OCI-LY7 (cell line): ENCODE data around the gene PDZD2. TPM values are rescaled to one million over a fixed set of nuclear protein-coding genes. Genes with fewer than 3 reads are reported as not detected.

ENCODE experiments used
- BruUV-seq: library from RNA; stranded (reverse); fragments of 400-500 nt; replicated peaks from 2 replicates; lab custom pipeline; 2021; lab: Mats Ljungman, UMichigan
- CTCF ChIA-PET: fragments of 300-600 bp; sonication (Branson Sonifier 250); formaldehyde crosslinking; loops from one replicate; lab custom pipeline; 2022; ENCODE audit warnings: antibody characterized with exemption; ENCODE audit not compliant: unreplicated experiment; lab: Charles Lee
- POLR2A ChIA-PET: fragments of 300-600 bp; sonication (Branson Sonifier 250); formaldehyde crosslinking; loops from one replicate; lab custom pipeline; 2022; ENCODE audit warnings: antibody characterized with exemption; lab: Charles Lee
- DNase-seq: peaks from one replicate; pipeline ENCODE4 v3.0.0-alpha.2; 2015; ENCODE audit warnings: low spot score
- H2AFZ ChIP-seq: fragments of 200-600 bp; sonication (generic), shearing (Covaris generic); 2 replicates; pipeline ENCODE4 v1.6.1; 2014; ENCODE audit warnings: mild to moderate bottlenecking, antibody characterized with exemption, low read length, moderate library complexity
- H3K27ac ChIP-seq: fragments of 200-600 bp; sonication (generic); 2 replicates; pipeline ENCODE4 v1.5.1; 2014; ENCODE audit warnings: mixed run types, low read depth, mild to moderate bottlenecking, moderate library complexity, low read length, inconsistent platforms; ENCODE audit not compliant: poor library complexity, severe bottlenecking
- H3K36me3 ChIP-seq: fragments of 200-600 bp; sonication (generic); 2 replicates; pipeline ENCODE4 v1.6.1; 2014; ENCODE audit warnings: mild to moderate bottlenecking, antibody characterized with exemption, low read length, moderate library complexity, mixed read lengths; ENCODE audit not compliant: insufficient read depth
- H3K4me1 ChIP-seq: fragments of 200-600 bp; sonication (generic); 2 replicates; pipeline ENCODE4 v1.5.1; 2014; ENCODE audit warnings: mild to moderate bottlenecking, low read length; ENCODE audit not compliant: insufficient read depth, poor library complexity, severe bottlenecking
- H3K4me2 ChIP-seq: fragments of 200-600 bp; sonication (generic); 2 replicates; pipeline ENCODE4 v1.6.1; 2014; ENCODE audit warnings: mild to moderate bottlenecking, low read length
- H3K4me3 ChIP-seq: fragments of 200-600 bp; sonication (generic); 2 replicates; pipeline ENCODE4 v1.5.1; 2014; ENCODE audit warnings: mild to moderate bottlenecking, low read depth, low read length; ENCODE audit not compliant: poor library complexity, severe bottlenecking
- H3K79me2 ChIP-seq: fragments of 200-600 bp; sonication (generic); 2 replicates; pipeline ENCODE4 v1.6.1; 2016; ENCODE audit warnings: low read depth, mild to moderate bottlenecking, low read length, moderate library complexity, mixed read lengths; ENCODE audit not compliant: insufficient read depth
- H3K9me2 ChIP-seq: fragments of 200-600 bp; sonication (generic); 2 replicates; pipeline ENCODE4 v1.6.1; 2016; ENCODE audit warnings: mild to moderate bottlenecking, low read length, mixed read lengths; ENCODE audit not compliant: insufficient read depth
- H3K9me3 ChIP-seq: fragments of 200-600 bp; sonication (generic); 2 replicates; pipeline ENCODE4 v1.6.1; 2014; ENCODE audit warnings: mild to moderate bottlenecking, mixed run types, low read length, mixed read lengths
- H4K20me1 ChIP-seq: fragments of 200-600 bp; sonication (generic); 2 replicates; pipeline ENCODE4 v1.6.1; 2014; ENCODE audit warnings: mild to moderate bottlenecking, antibody characterized with exemption, low read length, moderate library complexity, mixed read lengths; ENCODE audit not compliant: insufficient read depth
- CTCF ChIP-seq: fragments of 200-600 bp; sonication (generic); conservative IDR thresholded peaks from 2 replicates; pipeline ENCODE4 v1.5.1; 2014; ENCODE audit warnings: mild to moderate bottlenecking, antibody characterized with exemption, low read length, moderate library complexity, mixed read lengths
- EZH2phosphoT487 ChIP-seq: fragments of 200-600 bp; sonication (generic); IDR thresholded peaks from 2 replicates; pipeline ENCODE4 v1.6.1; 2018; ENCODE audit warnings: low read depth, borderline replicate concordance, mild to moderate bottlenecking, mixed run types, antibody characterized with exemption, low read length, moderate library complexity, mixed read lengths
- intact Hi-C: fragments of 100-400 bp; cut with micrococcal nuclease; formaldehyde crosslinking; loops from one replicate; pipeline ENCODE4 v1.10.0; 2022; ENCODE audit not compliant: unreplicated experiment
- total RNA-seq, 2 experiments: library from RNA; depleted of rRNA in 1 of 2; stranded (reverse); fragments of >200 nt in 1 of 2; shearing (Covaris generic) in 1 of 2; gene quantifications; 2 replicates each; pipeline ENCODE4 v1.2.3, GENCODE V29; 2014 to 2022

PDZD2 gene
- total RNA-seq, 2 experiments from 2014 or later = 8.6 to 10.6 TPM

DNA sequence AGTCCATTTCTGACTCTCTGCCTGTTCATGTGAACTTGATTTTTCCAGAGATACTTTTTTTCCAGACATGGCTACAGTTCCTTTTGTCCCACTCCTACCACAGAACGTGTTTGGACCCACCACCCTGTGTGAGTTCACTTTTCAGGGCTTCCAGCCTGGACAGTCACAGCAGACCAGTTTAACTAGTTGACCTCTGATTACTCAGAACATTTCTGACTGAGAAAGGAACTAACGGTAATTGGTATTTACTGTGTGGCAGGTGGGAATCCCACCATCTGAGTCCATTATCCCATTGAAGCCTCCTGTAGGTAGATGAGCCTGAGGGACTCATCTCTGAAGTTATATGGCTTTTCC lies 325.1 kb downstream of the PDZD2 start:
- no peaks in the 10 kb centered on the region for H3K9me2 ChIP-seq
- TF ChIP-seq EZH2phosphoT487 (no peak), CTCF (no peak)
- no peak overlapping the region for H3K4me2 ChIP-seq
- ChIA-PET CTCF (interaction anchor here (0.6 kb wide), 1 partner anchor 31 kb away, joined by 4 read pairs; no protein-coding TSS in a partner anchor), POLR2A (no interaction called here)
- H3K79me2 ChIP-seq = no peaks in the 10 kb centered on the region
- DNase-seq = no peak
- BruUV-seq = no TSS peak
- H4K20me1 ChIP-seq = no peaks in the 10 kb centered on the region
- H3K27ac ChIP-seq = no peak overlapping the region
- no peak overlapping the region for H3K4me3 ChIP-seq
- no peaks in the 10 kb centered on the region for H3K36me3 ChIP-seq
- H3K4me1 ChIP-seq = peaks cover 8% of the 10 kb centered on the region
- H2AFZ ChIP-seq = no peak overlapping the region
- intact Hi-C loops = no loop called here
- no peaks in the 10 kb centered on the region for H3K9me3 ChIP-seq

GRCh38 chr5:31965227-31965626 lies 326.3 kb downstream of the PDZD2 start:
- intact Hi-C loops = no loop called here
- Histone ChIP-seq H3K4me3 (no peak overlapping the region), H3K9me3 (no peaks in the 10 kb centered on the region), H2AFZ (no peak overlapping the region), H4K20me1 (no peaks in the 10 kb centered on the region), H3K27ac (no peak overlapping the region), H3K36me3 (no peaks in the 10 kb centered on the region), H3K4me1 (peaks cover 8% of the 10 kb centered on the region), H3K9me2 (no peaks in the 10 kb centered on the region), H3K79me2 (no peaks in the 10 kb centered on the region), H3K4me2 (no peak overlapping the region)
- TF ChIP-seq EZH2phosphoT487 (no peak), CTCF (no peak)
- CTCF ChIA-PET = no interaction called here
- POLR2A ChIA-PET = no interaction called here
- no TSS peak for BruUV-seq
- no peak for DNase-seq

GRCh38 chr5:31966936-31967335 lies 328.0 kb downstream of the PDZD2 start:
- Histone ChIP-seq H3K9me2 (no peaks in the 10 kb centered on the region), H3K27ac (no peak overlapping the region), H3K9me3 (no peaks in the 10 kb centered on the region), H2AFZ (no peak overlapping the region), H3K4me2 (no peak overlapping the region), H3K4me1 (peaks cover 8% of the 10 kb centered on the region), H3K79me2 (no peaks in the 10 kb centered on the region), H3K36me3 (no peaks in the 10 kb centered on the region), H3K4me3 (no peak overlapping the region), H4K20me1 (no peaks in the 10 kb centered on the region)
- no peak for DNase-seq
- BruUV-seq = no TSS peak
- ChIA-PET POLR2A (no interaction called here), CTCF (interaction anchor here (0.5 kb wide), 1 partner anchor 829 kb away, joined by 3 read pairs; no protein-coding TSS in a partner anchor)
- TF ChIP-seq EZH2phosphoT487 (no peak), CTCF (no peak)
- intact Hi-C loops = no loop called here
